Non-pigmented ciliary epithelial cell (primary cell): ENCODE measurements around the gene PTPRCAP.
A peak's percentile ranks its signal among the peaks of the same experiment; 100 is the strongest.
"Not testable (repeated sequence)": the region's sequence is repeated elsewhere in the genome, so short reads cannot be mapped to it uniquely, and the experiment has no call there.

Experiments used
- DNase-seq: peaks from one replicate; pipeline ENCODE4 v3.0.0-alpha.2; 2010; ENCODE audit warnings: low read depth

The PTPRCAP gene

GRCh38 chr11:67437082-67437808, at the start of gene PTPRCAP:
Gene PTPRCAP (minus strand): TSS chr11:67437682. CDS start chr11:67437619, 63 bp downstream.
- DNase-seq: no peak

- no peak for DNase-seq
These were observed 49.2 kb upstream of the PTPRCAP start for GRCh38 chr11:67486481-67487195.

GRCh38 chr11:67485873-67486361, 48.4 kb upstream of the PTPRCAP start:
- not testable (repeated sequence) for DNase-seq

GRCh38 chr11:67484847-67485311, 47.4 kb upstream of the PTPRCAP start:
- DNase-seq: no peak

GRCh38 chr11:67483831-67484665, 46.6 kb upstream of the PTPRCAP start:
- DNase-seq: no peak

GRCh38 chr11:67482827-67483798, 45.6 kb upstream of the PTPRCAP start, which contains the start of gene AIP:
Gene AIP (plus strand): TSS chr11:67483026. CDS start chr11:67483159, 133 bp downstream.
- peak; percentile 92 for DNase-seq

GRCh38 chr11:67482275-67482826, 44.9 kb upstream of the PTPRCAP start:
- DNase-seq: no peak

- not testable (repeated sequence) for DNase-seq
These were observed 40.0 kb upstream of the PTPRCAP start for GRCh38 chr11:67477344-67478050.

GRCh38 chr11:67476692-67477091, 39.2 kb upstream of the PTPRCAP start:
- not testable (repeated sequence) for DNase-seq

- DNase-seq: no peak
These were observed 35.4 kb upstream of the PTPRCAP start for GRCh38 chr11:67472882-67473281.

- no peak for DNase-seq
These were observed 33.0 kb upstream of the PTPRCAP start for GRCh38 chr11:67470337-67471002.

GRCh38 chr11:67469508-67469811, 32.0 kb upstream of the PTPRCAP start:
- no peak for DNase-seq

- peak; percentile 52 for DNase-seq
These were observed 31.5 kb upstream of the PTPRCAP start, which contains the start of gene TMEM134 for GRCh38 chr11:67468759-67469507. Gene TMEM134 (minus strand): TSS chr11:67469251. CDS start chr11:67469192, 59 bp downstream.

GRCh38 chr11:67468456-67468758, 30.9 kb upstream of the PTPRCAP start:
- no peak for DNase-seq

- no peak for DNase-seq
These were observed 30.6 kb upstream of the PTPRCAP start for GRCh38 chr11:67468056-67468455.

GRCh38 chr11:67466962-67467771, 29.7 kb upstream of the PTPRCAP start:
- DNase-seq: no peak

GRCh38 chr11:67466367-67466766, 28.9 kb upstream of the PTPRCAP start:
- DNase-seq: no peak

GRCh38 chr11:67465530-67465929, 28.0 kb upstream of the PTPRCAP start:
- not testable (repeated sequence) for DNase-seq
